Breast epithelium (tissue), 4 donors: ENCODE measurements around the gene NGF. TPM values are rescaled to one million over a fixed set of nuclear protein-coding genes. Genes with fewer than 3 reads are reported as not detected.

Experiments used
- DNase-seq, 2 donors: peaks; one replicate each; pipeline ENCODE4 v3.0.0-alpha.2; 2019; ENCODE audit warnings: low spot score in 2 of 2
- H3K27ac ChIP-seq, 2 donors: fragments of 200-600 bp; sonication (generic) in 1 of 2; one replicate each; pipeline ENCODE4 v1.5.1; 2016 to 2019; ENCODE audit warnings: mild to moderate bottlenecking in 1 of 2
- H3K27me3 ChIP-seq, 2 donors: fragments of 200-600 bp; sonication (generic) in 1 of 2; one replicate each; pipeline versions ENCODE4 v1.5.1 to v1.6.0; 2017 to 2019; ENCODE audit warnings: control low read depth in 1 of 2, mild to moderate bottlenecking in 1 of 2
- H3K36me3 ChIP-seq: fragments of 200-600 bp; one replicate; pipeline ENCODE4 v1.5.1; 2019
- H3K4me1 ChIP-seq, 2 donors: fragments of 200-600 bp; sonication (generic); one replicate each; pipeline ENCODE4 v1.5.1; 2016 to 2019; ENCODE audit warnings: control low read depth in 1 of 2
- H3K4me3 ChIP-seq, 3 donors: fragments of 200-600 bp; sonication (generic); 1 replicate in 2 of 3; 2 replicates in 1 of 3; pipeline ENCODE4 v1.5.1; 2016 to 2019; ENCODE audit warnings: mild to moderate bottlenecking in 3 of 3, moderate library complexity in 2 of 3
- H3K9me3 ChIP-seq, 2 donors: fragments of 200-600 bp; sonication (generic) in 1 of 2; one replicate each; pipeline ENCODE4 v1.5.1; 2016 to 2019; ENCODE audit warnings: control low read depth in 1 of 2
- CTCF ChIP-seq, 3 donors: fragments of 450-650 bp; IDR thresholded peaks; one replicate each; pipeline ENCODE4 v1.5.1; 2016 to 2017; ENCODE audit warnings: antibody characterized with exemption in 3 of 3, mild to moderate bottlenecking in 3 of 3, moderate library complexity in 3 of 3
- POLR2A ChIP-seq: fragments of 450-650 bp; IDR thresholded peaks from one replicate; pipeline ENCODE4 v1.6.1; 2016; ENCODE audit warnings: antibody characterized with exemption, mild to moderate bottlenecking, moderate library complexity
- POLR2AphosphoS5 ChIP-seq, 3 donors: sonication (generic); formaldehyde crosslinking; IDR thresholded peaks; one replicate each; pipeline ENCODE4 v1.6.1; 2017; ENCODE audit warnings: antibody characterized with exemption in 3 of 3
- intact Hi-C: fragments of 100-400 bp; cut with DNase I; formaldehyde crosslinking; loops from one replicate; pipeline ENCODE4 v1.15.1; 2023; ENCODE audit warnings: low total_unique reads
- total RNA-seq, 3 donors: library from RNA; depleted of rRNA; stranded (reverse); fragments of >200 nt; gene quantifications; one replicate each; pipeline ENCODE4 v1.1.0, GENCODE V29; 2016

The NGF gene
- total RNA-seq, 3 donors from 2014 or later = 0.64 to 7.2 (median 3.4) TPM

- no peaks in the 10 kb centered on the region for H3K36me3 ChIP-seq
- TF ChIP-seq POLR2A = no peak
- H3K9me3 ChIP-seq = no peaks in the 10 kb centered on the region
- no peaks in the 10 kb centered on the region for H3K4me1 ChIP-seq
- no peak for DNase-seq
- no peak overlapping the region for H3K4me3 ChIP-seq
- H3K27ac ChIP-seq = peak overlapping the region; percentile 71 to 87
- intact Hi-C loops = no loop called here
- H3K27me3 ChIP-seq = no peaks in the 10 kb centered on the region
These were observed 36.5 kb downstream of the NGF start for GRCh38 chr1:115301438-115302020.

DNA sequence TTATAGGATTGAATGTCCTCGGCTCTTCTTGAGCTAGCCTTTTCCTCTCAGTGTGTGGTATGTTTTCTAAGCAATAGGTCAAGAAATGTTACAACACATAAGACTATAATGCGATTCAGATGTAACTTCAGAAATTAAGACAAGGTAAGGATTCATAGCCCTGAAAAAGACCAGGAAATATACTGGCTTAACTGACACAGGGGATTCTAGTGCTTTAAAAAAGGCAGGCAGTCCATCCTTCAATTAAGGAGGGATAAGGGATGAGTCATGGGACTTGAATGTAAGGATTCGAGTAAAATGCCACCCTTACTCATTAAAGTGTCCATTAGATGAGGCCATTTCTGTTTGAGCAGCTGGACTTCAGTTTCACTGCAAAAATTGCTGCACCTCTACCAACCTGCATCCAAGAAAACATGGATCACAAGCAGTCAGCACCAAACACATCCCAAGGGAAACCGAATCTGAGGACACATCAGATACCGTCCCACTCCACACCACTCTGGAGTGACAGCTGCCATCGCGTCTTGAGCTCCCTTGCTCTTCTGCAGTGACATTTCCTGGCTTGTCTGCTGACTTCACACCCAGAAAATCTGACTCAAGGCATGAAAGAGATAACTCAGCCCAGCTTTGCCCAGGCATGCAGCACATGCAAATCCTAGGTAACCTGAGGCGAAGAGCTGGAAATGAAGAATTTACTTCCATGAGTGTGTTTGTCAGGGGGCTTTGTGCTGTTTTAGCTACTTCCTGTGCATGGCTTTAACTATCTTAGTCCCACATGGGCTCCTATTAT is 37.8 kb downstream of the NGF start:
- TF ChIP-seq POLR2AphosphoS5 (IDR thresholded peaks at IDR 0.05) = no peak
- no peak overlapping the region for H3K4me3 ChIP-seq
- intact Hi-C loops = no loop called here
- no peaks in the 10 kb centered on the region for H3K27me3 ChIP-seq
- H3K27ac ChIP-seq = no peak overlapping the region
- H3K4me1 ChIP-seq = no peaks in the 10 kb centered on the region
- no peaks in the 10 kb centered on the region for H3K9me3 ChIP-seq
- H3K36me3 ChIP-seq = no peaks in the 10 kb centered on the region
- DNase-seq = no peak

- H3K9me3 ChIP-seq = no peaks in the 10 kb centered on the region
- intact Hi-C loops = no loop called here
- DNase-seq = no peak
- H3K27ac ChIP-seq = no peak overlapping the region
- no peaks in the 10 kb centered on the region for H3K4me1 ChIP-seq
- no peaks in the 10 kb centered on the region for H3K36me3 ChIP-seq
- no peaks in the 10 kb centered on the region for H3K27me3 ChIP-seq
- no peak for TF ChIP-seq CTCF (IDR thresholded peaks at IDR 0.05)
- TF ChIP-seq POLR2A = no peak
- TF ChIP-seq POLR2AphosphoS5 (IDR thresholded peaks at IDR 0.05) = no peak
- no peak overlapping the region for H3K4me3 ChIP-seq
These were observed 38.8 kb downstream of the NGF start for GRCh38 chr1:115299266-115299665.

GRCh38 chr1:115296981-115297380 is 41.1 kb downstream of the NGF start:
- DNase-seq = no peak
- intact Hi-C loops = no loop called here
- TF ChIP-seq POLR2AphosphoS5 (IDR thresholded peaks at IDR 0.05) = no peak
- no peak for TF ChIP-seq POLR2A
- no peak for TF ChIP-seq CTCF (IDR thresholded peaks at IDR 0.05)
- H3K9me3 ChIP-seq = no peaks in the 10 kb centered on the region
- no peaks in the 10 kb centered on the region for H3K36me3 ChIP-seq
- H3K4me1 ChIP-seq = no peaks in the 10 kb centered on the region
- no peaks in the 10 kb centered on the region for H3K27me3 ChIP-seq
- H3K27ac ChIP-seq = no peak overlapping the region
- H3K4me3 ChIP-seq = no peak overlapping the region

DNA sequence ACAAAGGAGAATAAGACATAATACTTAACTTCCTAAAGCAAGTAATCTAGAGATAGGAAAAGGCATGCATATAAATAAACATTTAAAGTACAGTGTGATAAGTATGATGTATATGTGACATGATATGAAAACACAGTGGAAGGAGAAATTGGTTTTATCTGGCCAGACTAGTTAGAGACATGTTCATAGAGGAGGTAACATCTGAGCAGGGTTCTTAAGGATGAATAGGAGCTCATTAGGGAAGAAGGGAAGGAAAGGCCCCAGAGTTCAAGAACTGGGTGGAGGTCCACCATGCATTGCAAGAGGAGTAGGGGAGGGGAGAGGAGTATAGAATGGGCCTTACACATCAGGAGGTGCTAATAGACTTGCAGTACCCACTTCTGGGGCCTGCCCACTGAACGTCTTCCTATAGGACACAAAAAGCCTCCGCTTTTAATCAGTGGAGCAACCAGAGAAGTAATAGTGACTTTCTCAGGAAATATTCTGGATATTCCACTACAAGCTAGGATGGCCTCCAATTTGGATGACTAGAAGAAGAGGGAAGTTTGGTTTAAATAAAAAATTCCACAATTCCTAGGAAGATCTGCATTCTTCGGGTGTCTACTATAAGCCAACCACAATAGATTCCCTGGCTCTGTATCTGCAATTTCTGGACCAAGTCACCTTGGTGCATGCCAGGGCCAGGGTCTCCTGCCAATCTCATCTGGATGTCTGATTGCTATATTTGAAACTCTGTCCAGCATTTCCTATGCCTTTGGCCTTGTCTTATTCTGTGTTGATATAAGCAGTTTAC is 41.9 kb downstream of the NGF start:
- Histone ChIP-seq H3K9me3 (no peaks in the 10 kb centered on the region), H3K27ac (no peak overlapping the region), H3K27me3 (no peaks in the 10 kb centered on the region), H3K4me1 (no peaks in the 10 kb centered on the region), H3K36me3 (no peaks in the 10 kb centered on the region), H3K4me3 (no peak overlapping the region)
- intact Hi-C loops = no loop called here
- no peak for DNase-seq
- TF ChIP-seq POLR2A (no peak), CTCF (IDR thresholded peaks at IDR 0.05) (no peak), POLR2AphosphoS5 (IDR thresholded peaks at IDR 0.05) (no peak)

- Histone ChIP-seq H3K36me3 (no peaks in the 10 kb centered on the region), H3K4me1 (no peaks in the 10 kb centered on the region), H3K27ac (no peak overlapping the region), H3K4me3 (no peak overlapping the region), H3K27me3 (no peaks in the 10 kb centered on the region), H3K9me3 (no peaks in the 10 kb centered on the region)
- TF ChIP-seq POLR2A = no peak
- intact Hi-C loops = no loop called here
- peak in 1 of 2 donors; percentile 48 for DNase-seq
These were observed 44.1 kb downstream of the NGF start for GRCh38 chr1:115293899-115294298.
